ENCODE results near the gene KIF26B.

The KIF26B gene

GRCh38 chr1:245345191-245345884 lies 190.6 kb downstream of the KIF26B start:
- Histone ChIP-seq H3K4me2 (ENCODE audit: insufficient read depth, low read length) (no peak overlapping the region), H3K27ac (ENCODE audit: low read length) (no peak overlapping the region), H3K36me3 (ENCODE audit: insufficient read depth, low read length) (no peaks in the 10 kb centered on the region), H4K20me1 (ENCODE audit: insufficient read depth, low read length) (no peaks in the 10 kb centered on the region), H3K9me3 (ENCODE audit: insufficient read depth, low read length, severe bottlenecking) (no peaks in the 10 kb centered on the region), H3K9ac (ENCODE audit: low read depth, low read length) (no peak overlapping the region), H3K4me1 (ENCODE audit: insufficient read depth, low read length) (no peaks in the 10 kb centered on the region), H2AFZ (ENCODE audit: low read depth, low read length) (no peak overlapping the region), H3K79me2 (ENCODE audit: insufficient read depth, low read length) (no peaks in the 10 kb centered on the region), H3K4me3 (ENCODE audit: low read depth in 1 of 2, low read length in 2 of 2) (no peak overlapping the region), H3K27me3 (ENCODE audit: insufficient read depth, low read length, poor library complexity) (no peaks in the 10 kb centered on the region)
- no peak for DNase-seq
- peak; percentile 20 for TF ChIP-seq CTCF (IDR thresholded peaks at IDR 0.05; ENCODE audit: borderline replicate concordance, extremely low read depth, low read length, poor library complexity, severe bottlenecking)
- TF ChIP-seq EZH2 (IDR thresholded peaks at IDR 0.05; ENCODE audit: borderline replicate concordance, low read depth, low read length, severe bottlenecking) = no peak
- ATAC-seq (ENCODE audit: insufficient read depth, low read depth) = peak; percentile 39; the same call in 1 of the 3 replicates

- Histone ChIP-seq H3K9me3 (ENCODE audit: insufficient read depth, low read length, severe bottlenecking) (no peaks in the 10 kb centered on the region), H3K36me3 (ENCODE audit: insufficient read depth, low read length) (no peaks in the 10 kb centered on the region), H3K9ac (ENCODE audit: low read depth, low read length) (no peak overlapping the region), H3K4me2 (ENCODE audit: insufficient read depth, low read length) (no peak overlapping the region), H3K27me3 (ENCODE audit: insufficient read depth, low read length, poor library complexity) (no peaks in the 10 kb centered on the region), H4K20me1 (ENCODE audit: insufficient read depth, low read length) (no peaks in the 10 kb centered on the region), H3K4me1 (ENCODE audit: insufficient read depth, low read length) (peaks cover 8% of the 10 kb centered on the region), H3K27ac (ENCODE audit: low read length) (no peak overlapping the region), H3K79me2 (ENCODE audit: insufficient read depth, low read length) (no peaks in the 10 kb centered on the region), H2AFZ (ENCODE audit: low read depth, low read length) (no peak overlapping the region), H3K4me3 (ENCODE audit: low read depth in 1 of 2, low read length in 2 of 2) (no peak overlapping the region)
- DNase-seq (no peak), ATAC-seq (ENCODE audit: insufficient read depth, low read depth) (no peak)
- TF ChIP-seq CTCF (IDR thresholded peaks at IDR 0.05; ENCODE audit: borderline replicate concordance, extremely low read depth, low read length, poor library complexity, severe bottlenecking) = no peak
- TF ChIP-seq EZH2 (IDR thresholded peaks at IDR 0.05; ENCODE audit: borderline replicate concordance, low read depth, low read length, severe bottlenecking) = no peak
Observed at GRCh38 chr1:245348626-245349025, 193.8 kb downstream of the KIF26B start.

- DNase-seq (no peak), ATAC-seq (ENCODE audit: insufficient read depth, low read depth) (peak; percentile 33; the same call in 2 of the 3 replicates)
- Histone ChIP-seq H3K27me3 (ENCODE audit: insufficient read depth, low read length, poor library complexity) (no peaks in the 10 kb centered on the region), H4K20me1 (ENCODE audit: insufficient read depth, low read length) (no peaks in the 10 kb centered on the region), H3K27ac (ENCODE audit: low read length) (peak overlapping the region; percentile 28; the same call in 1 of the 2 replicates), H3K9ac (ENCODE audit: low read depth, low read length) (no peak overlapping the region; the same call in 1 of the 2 replicates), H3K9me3 (ENCODE audit: insufficient read depth, low read length, severe bottlenecking) (no peaks in the 10 kb centered on the region), H2AFZ (ENCODE audit: low read depth, low read length) (no peak overlapping the region), H3K79me2 (ENCODE audit: insufficient read depth, low read length) (no peaks in the 10 kb centered on the region), H3K36me3 (ENCODE audit: insufficient read depth, low read length) (no peaks in the 10 kb centered on the region), H3K4me3 (ENCODE audit: low read depth in 1 of 2, low read length in 2 of 2) (no peak overlapping the region), H3K4me1 (ENCODE audit: insufficient read depth, low read length) (peaks cover 17% of the 10 kb centered on the region), H3K4me2 (ENCODE audit: insufficient read depth, low read length) (no peak overlapping the region)
- TF ChIP-seq CTCF (IDR thresholded peaks at IDR 0.05; ENCODE audit: borderline replicate concordance, extremely low read depth, low read length, poor library complexity, severe bottlenecking) (no peak), EZH2 (IDR thresholded peaks at IDR 0.05; ENCODE audit: borderline replicate concordance, low read depth, low read length, severe bottlenecking) (no peak)
Observed at GRCh38 chr1:245353411-245353810, 198.6 kb downstream of the KIF26B start.

All from DND-41 (cell line).